22Rv1 (cell line): ENCODE data around the gene CUL3.

Source experiments
- ZFX ChIP-seq: fragments of 450-650 bp; IDR thresholded peaks from 2 replicates; pipeline ENCODE4 v1.6.1; 2017; ENCODE audit warnings: antibody characterized with exemption, borderline replicate concordance
- TF ChIP-seq, protein P1 (sequence below): fragments of 450-650 bp; IDR thresholded peaks from 2 replicates; pipeline ENCODE4 v1.5.1; 2017; ENCODE audit warnings: mild to moderate bottlenecking

DNA sequence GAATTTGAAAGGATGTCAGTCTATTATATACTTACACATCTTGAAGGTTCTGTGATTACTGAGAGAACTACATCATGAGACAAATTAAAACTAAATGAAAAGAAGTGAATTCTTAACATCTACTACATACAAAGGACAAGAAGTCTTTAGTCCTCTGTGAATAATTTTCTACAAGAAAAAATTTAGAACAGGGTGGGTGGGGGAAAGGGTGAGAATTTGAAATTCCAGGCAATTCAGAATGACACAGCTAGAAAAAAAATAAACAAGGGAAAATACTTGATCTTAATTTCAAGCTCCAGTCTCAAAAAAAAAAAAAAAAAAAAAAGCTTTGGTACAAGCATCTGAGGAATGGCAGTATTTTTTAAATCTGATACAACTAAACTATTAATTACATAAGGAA is 15.5 kb downstream of the CUL3 start:
- TF ChIP-seq, protein P1, sequence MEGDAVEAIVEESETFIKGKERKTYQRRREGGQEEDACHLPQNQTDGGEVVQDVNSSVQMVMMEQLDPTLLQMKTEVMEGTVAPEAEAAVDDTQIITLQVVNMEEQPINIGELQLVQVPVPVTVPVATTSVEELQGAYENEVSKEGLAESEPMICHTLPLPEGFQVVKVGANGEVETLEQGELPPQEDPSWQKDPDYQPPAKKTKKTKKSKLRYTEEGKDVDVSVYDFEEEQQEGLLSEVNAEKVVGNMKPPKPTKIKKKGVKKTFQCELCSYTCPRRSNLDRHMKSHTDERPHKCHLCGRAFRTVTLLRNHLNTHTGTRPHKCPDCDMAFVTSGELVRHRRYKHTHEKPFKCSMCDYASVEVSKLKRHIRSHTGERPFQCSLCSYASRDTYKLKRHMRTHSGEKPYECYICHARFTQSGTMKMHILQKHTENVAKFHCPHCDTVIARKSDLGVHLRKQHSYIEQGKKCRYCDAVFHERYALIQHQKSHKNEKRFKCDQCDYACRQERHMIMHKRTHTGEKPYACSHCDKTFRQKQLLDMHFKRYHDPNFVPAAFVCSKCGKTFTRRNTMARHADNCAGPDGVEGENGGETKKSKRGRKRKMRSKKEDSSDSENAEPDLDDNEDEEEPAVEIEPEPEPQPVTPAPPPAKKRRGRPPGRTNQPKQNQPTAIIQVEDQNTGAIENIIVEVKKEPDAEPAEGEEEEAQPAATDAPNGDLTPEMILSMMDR = no peak
- no peak for TF ChIP-seq ZFX
